Tibial nerve (tissue), 4 donors: ENCODE data around the gene GMIP.
A peak's percentile ranks its signal among the peaks of the same experiment; 100 is the strongest.

ENCODE experiments used
- CTCF ChIP-seq, 5 experiments: fragments of 200-600 bp in 3 of 5; fragments of 450-650 bp in 2 of 5; sonication (generic) in 3 of 5; IDR thresholded peaks; one replicate each; pipeline ENCODE4 v1.5.1; 2016 to 2019; ENCODE audit warnings: antibody characterized with exemption in 5 of 5, mild to moderate bottlenecking in 3 of 5, moderate library complexity in 2 of 5
- EP300 ChIP-seq, 2 donors: sonication (generic); formaldehyde crosslinking; IDR thresholded peaks; one replicate each; pipeline ENCODE4 v1.6.1; 2017; ENCODE audit warnings: antibody characterized with exemption in 2 of 2, mild to moderate bottlenecking in 1 of 2
- POLR2A ChIP-seq, 2 donors: fragments of 450-650 bp; IDR thresholded peaks; one replicate each; pipeline ENCODE4 v1.6.1; 2017; ENCODE audit warnings: antibody characterized with exemption in 2 of 2, mild to moderate bottlenecking in 2 of 2, moderate library complexity in 2 of 2

GRCh38 chr19:19663256-19664120, 20.0 kb upstream of the GMIP start, which contains the start of gene ATP13A1:
- TF ChIP-seq CTCF (IDR thresholded peaks at IDR 0.05) = peak in 3 of 5 experiments; percentile 31 to 46 (median 43)
- TF ChIP-seq POLR2A (IDR thresholded peaks at IDR 0.05) = peak; percentile 16 to 60
- peak; percentile 73 to 90 for TF ChIP-seq EP300 (IDR thresholded peaks at IDR 0.05)
